GM21528 (cell line): ENCODE data around the gene CCDC97.
A peak's percentile ranks its signal among the peaks of the same experiment; 100 is the strongest.

Source experiments
- ATAC-seq: cut with Tn5 transposase; IDR thresholded peaks from one replicate; pipeline ENCODE4 v1.9.1; 2021; ENCODE audit warnings: mild to moderate bottlenecking, moderate library complexity; ENCODE audit not compliant: unreplicated experiment, low FRiP score

The CCDC97 gene

GRCh38 chr19:41297628-41298347, 12.2 kb upstream of the CCDC97 start:
- ATAC-seq = peak; percentile 78

GRCh38 chr19:41298348-41298964, 11.5 kb upstream of the CCDC97 start:
- ATAC-seq = no peak

- no peak for ATAC-seq
These were observed 10.8 kb upstream of the CCDC97 start for GRCh38 chr19:41299046-41299754.

GRCh38 chr19:41299755-41300089, 10.2 kb upstream of the CCDC97 start:
- no peak for ATAC-seq

- no peak for ATAC-seq
These were observed 9.4 kb upstream of the CCDC97 start for GRCh38 chr19:41300555-41300954.

- ATAC-seq = no peak
These were observed 7.2 kb upstream of the CCDC97 start for GRCh38 chr19:41302624-41303351.

GRCh38 chr19:41303954-41304353, 6.0 kb upstream of the CCDC97 start:
- ATAC-seq = no peak

- no peak for ATAC-seq
These were observed 5.1 kb upstream of the CCDC97 start for GRCh38 chr19:41304706-41305483.

- no peak for ATAC-seq
These were observed 3.8 kb upstream of the CCDC97 start for GRCh38 chr19:41305927-41306793.

- no peak for ATAC-seq
These were observed 2.7 kb upstream of the CCDC97 start for GRCh38 chr19:41307090-41307875.

- ATAC-seq = no peak
These were observed 2.0 kb upstream of the CCDC97 start for GRCh38 chr19:41307954-41308449.

- ATAC-seq = peak; percentile 44
These were observed 1.4 kb upstream of the CCDC97 start for GRCh38 chr19:41308450-41309179.

GRCh38 chr19:41309180-41310032, 566 bp upstream of the CCDC97 start:
- no peak for ATAC-seq

GRCh38 chr19:41311072-41311471, 1.1 kb downstream of the CCDC97 start:
- ATAC-seq = no peak

GRCh38 chr19:41311613-41312012, 1.6 kb downstream of the CCDC97 start:
- ATAC-seq = no peak

GRCh38 chr19:41316306-41316920, 6.4 kb downstream of the CCDC97 start:
- ATAC-seq = no peak
